WTC11 (cell line): Measurements from ENCODE around the gene IP6K2. TPM values are rescaled to one million over a fixed set of nuclear protein-coding genes. Genes with fewer than 3 reads are reported as not detected.

Experiments
- ARID4B ChIP-seq: sonication (generic); formaldehyde crosslinking; IDR thresholded peaks from 2 replicates; pipeline ENCODE4 v1.8.0; 2023; ENCODE audit warnings: missing genetic modification reagents, mild to moderate bottlenecking, borderline replicate concordance
- ELF4 ChIP-seq: sonication (generic); formaldehyde crosslinking; IDR thresholded peaks from 2 replicates; pipeline ENCODE4 v1.8.1; 2022; ENCODE audit warnings: low read depth, mild to moderate bottlenecking, moderate library complexity, missing genetic modification reagents
- GRHL2 ChIP-seq: fragments of 250-450 bp; sonication (Bioruptor Pico); IDR thresholded peaks from 2 replicates; pipeline ENCODE4 v1.8.0; 2022; ENCODE audit warnings: mild to moderate bottlenecking, moderate library complexity; ENCODE audit not compliant: insufficient replicate concordance, severe bottlenecking
- IRF1 ChIP-seq: sonication (generic); formaldehyde crosslinking; IDR thresholded peaks from 2 replicates; pipeline ENCODE4 v1.8.0; 2023; ENCODE audit warnings: missing genetic modification reagents
- PRRX2 ChIP-seq: fragments of 250-450 bp; sonication (Bioruptor Pico); IDR thresholded peaks from 2 replicates; pipeline ENCODE4 v1.8.0; 2021; ENCODE audit warnings: mild to moderate bottlenecking
- SMAD4 ChIP-seq: sonication (generic); formaldehyde crosslinking; IDR thresholded peaks from 2 replicates; pipeline ENCODE4 v1.8.0; 2022; ENCODE audit warnings: mild to moderate bottlenecking, missing genetic modification reagents
- SOX15 ChIP-seq: fragments of 250-450 bp; sonication (Bioruptor Pico); IDR thresholded peaks from 2 replicates; pipeline ENCODE4 v1.9.0; 2021; ENCODE audit warnings: mild to moderate bottlenecking
- TCF7 ChIP-seq: sonication (generic); formaldehyde crosslinking; IDR thresholded peaks from 2 replicates; pipeline ENCODE4 v1.8.0; 2022; ENCODE audit warnings: mild to moderate bottlenecking, low read depth, missing genetic modification reagents, moderate library complexity
- USF2 ChIP-seq: sonication (generic); formaldehyde crosslinking; IDR thresholded peaks from 2 replicates; pipeline ENCODE4 v1.8.1; 2023; ENCODE audit warnings: mild to moderate bottlenecking, missing genetic modification reagents, moderate library complexity
- ZNF219 ChIP-seq: sonication (generic); formaldehyde crosslinking; IDR thresholded peaks from 2 replicates; pipeline ENCODE4 v1.8.0; 2023; ENCODE audit warnings: missing genetic modification reagents, mild to moderate bottlenecking, borderline replicate concordance
- ZNF232 ChIP-seq: sonication (generic); formaldehyde crosslinking; IDR thresholded peaks from 2 replicates; pipeline ENCODE4 v1.8.0; 2022; ENCODE audit warnings: mild to moderate bottlenecking, missing genetic modification reagents
- ZNF281 ChIP-seq: sonication (generic); formaldehyde crosslinking; IDR thresholded peaks from 2 replicates; pipeline ENCODE4 v1.8.0; 2023; ENCODE audit warnings: mild to moderate bottlenecking, missing genetic modification reagents
- ZNF317 ChIP-seq: sonication (generic); formaldehyde crosslinking; IDR thresholded peaks from 2 replicates; pipeline ENCODE4 v1.8.1; 2023; ENCODE audit warnings: low read depth, mild to moderate bottlenecking, moderate library complexity, missing genetic modification reagents, borderline replicate concordance
- ZSCAN18 ChIP-seq: fragments of 250-450 bp; sonication (Bioruptor Pico); IDR thresholded peaks from 2 replicates; pipeline ENCODE4 v2.1.2; 2022; ENCODE audit warnings: mild to moderate bottlenecking, moderate library complexity
- total RNA-seq: library from RNA; stranded (reverse); gene quantifications from 3 replicates; pipeline ENCODE4 v1.2.3, GENCODE V29; 2021
- TF ChIP-seq, protein P1 (sequence below): sonication (generic); formaldehyde crosslinking; IDR thresholded peaks from 2 replicates; pipeline ENCODE4 v1.8.1; 2022; ENCODE audit warnings: mild to moderate bottlenecking, moderate library complexity, missing genetic modification reagents
- TF ChIP-seq, protein P2 (sequence below): sonication (generic); formaldehyde crosslinking; IDR thresholded peaks from 2 replicates; pipeline ENCODE4 v1.8.1; 2022; ENCODE audit warnings: low read depth, missing genetic modification reagents, borderline replicate concordance
- TF ChIP-seq, protein P3 (sequence below): fragments of 250-450 bp; sonication (Bioruptor Pico); IDR thresholded peaks from 2 replicates; pipeline ENCODE4 v1.8.0; 2021; ENCODE audit warnings: mild to moderate bottlenecking
- TF ChIP-seq, protein P4 (sequence below): sonication (generic); formaldehyde crosslinking; IDR thresholded peaks from 2 replicates; pipeline ENCODE4 v1.8.0; 2022; ENCODE audit warnings: mild to moderate bottlenecking, missing genetic modification reagents
- TF ChIP-seq, protein P5 (sequence below): fragments of 200-600 bp; IDR thresholded peaks from 2 replicates; pipeline ENCODE4 v1.8.0; 2022; ENCODE audit warnings: antibody characterized with exemption

The IP6K2 gene
- total RNA-seq, 1 experiment from 2014 or later: 123 TPM

- TF ChIP-seq TCF7 (CRISPR knock-in tag): peak; percentile 84; the same call in 1 of the 2 replicates
- TF ChIP-seq, protein P1, sequence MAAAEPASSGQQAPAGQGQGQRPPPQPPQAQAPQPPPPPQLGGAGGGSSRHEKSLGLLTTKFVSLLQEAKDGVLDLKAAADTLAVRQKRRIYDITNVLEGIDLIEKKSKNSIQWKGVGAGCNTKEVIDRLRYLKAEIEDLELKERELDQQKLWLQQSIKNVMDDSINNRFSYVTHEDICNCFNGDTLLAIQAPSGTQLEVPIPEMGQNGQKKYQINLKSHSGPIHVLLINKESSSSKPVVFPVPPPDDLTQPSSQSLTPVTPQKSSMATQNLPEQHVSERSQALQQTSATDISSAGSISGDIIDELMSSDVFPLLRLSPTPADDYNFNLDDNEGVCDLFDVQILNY (CRISPR knock-in tag): peak; percentile 85
- no peak for TF ChIP-seq ELF4 (CRISPR knock-in tag)
- no peak for TF ChIP-seq ZNF219
- TF ChIP-seq, protein P2, sequence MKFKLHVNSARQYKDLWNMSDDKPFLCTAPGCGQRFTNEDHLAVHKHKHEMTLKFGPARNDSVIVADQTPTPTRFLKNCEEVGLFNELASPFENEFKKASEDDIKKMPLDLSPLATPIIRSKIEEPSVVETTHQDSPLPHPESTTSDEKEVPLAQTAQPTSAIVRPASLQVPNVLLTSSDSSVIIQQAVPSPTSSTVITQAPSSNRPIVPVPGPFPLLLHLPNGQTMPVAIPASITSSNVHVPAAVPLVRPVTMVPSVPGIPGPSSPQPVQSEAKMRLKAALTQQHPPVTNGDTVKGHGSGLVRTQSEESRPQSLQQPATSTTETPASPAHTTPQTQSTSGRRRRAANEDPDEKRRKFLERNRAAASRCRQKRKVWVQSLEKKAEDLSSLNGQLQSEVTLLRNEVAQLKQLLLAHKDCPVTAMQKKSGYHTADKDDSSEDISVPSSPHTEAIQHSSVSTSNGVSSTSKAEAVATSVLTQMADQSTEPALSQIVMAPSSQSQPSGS (CRISPR knock-in tag): peak; percentile 84; the same call in 1 of the 2 replicates
- no peak for TF ChIP-seq ZSCAN18 (CRISPR knock-in tag)
- TF ChIP-seq ZNF232 (CRISPR knock-in tag): peak; percentile 92
- TF ChIP-seq PRRX2: no peak; the same call in 1 of the 2 replicates
- TF ChIP-seq, protein P3, sequence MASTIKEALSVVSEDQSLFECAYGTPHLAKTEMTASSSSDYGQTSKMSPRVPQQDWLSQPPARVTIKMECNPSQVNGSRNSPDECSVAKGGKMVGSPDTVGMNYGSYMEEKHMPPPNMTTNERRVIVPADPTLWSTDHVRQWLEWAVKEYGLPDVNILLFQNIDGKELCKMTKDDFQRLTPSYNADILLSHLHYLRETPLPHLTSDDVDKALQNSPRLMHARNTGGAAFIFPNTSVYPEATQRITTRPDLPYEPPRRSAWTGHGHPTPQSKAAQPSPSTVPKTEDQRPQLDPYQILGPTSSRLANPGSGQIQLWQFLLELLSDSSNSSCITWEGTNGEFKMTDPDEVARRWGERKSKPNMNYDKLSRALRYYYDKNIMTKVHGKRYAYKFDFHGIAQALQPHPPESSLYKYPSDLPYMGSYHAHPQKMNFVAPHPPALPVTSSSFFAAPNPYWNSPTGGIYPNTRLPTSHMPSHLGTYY (CRISPR knock-in tag): no peak; the same call in 1 of the 2 replicates
- TF ChIP-seq ZNF281: peak; percentile 86
- no peak for TF ChIP-seq SMAD4 (CRISPR knock-in tag)
- TF ChIP-seq, protein P4, sequence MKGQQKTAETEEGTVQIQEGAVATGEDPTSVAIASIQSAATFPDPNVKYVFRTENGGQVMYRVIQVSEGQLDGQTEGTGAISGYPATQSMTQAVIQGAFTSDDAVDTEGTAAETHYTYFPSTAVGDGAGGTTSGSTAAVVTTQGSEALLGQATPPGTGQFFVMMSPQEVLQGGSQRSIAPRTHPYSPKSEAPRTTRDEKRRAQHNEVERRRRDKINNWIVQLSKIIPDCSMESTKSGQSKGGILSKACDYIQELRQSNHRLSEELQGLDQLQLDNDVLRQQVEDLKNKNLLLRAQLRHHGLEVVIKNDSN (CRISPR knock-in tag): peak; percentile 80
- TF ChIP-seq GRHL2 (CRISPR knock-in tag): no peak
- no peak for TF ChIP-seq SOX15 (CRISPR knock-in tag)
- TF ChIP-seq USF2: peak; percentile 73
- TF ChIP-seq ZNF317 (CRISPR knock-in tag): no peak
- peak; percentile 38; the same call in 1 of the 2 replicates for TF ChIP-seq ARID4B (CRISPR knock-in tag)
- TF ChIP-seq, protein P5, sequence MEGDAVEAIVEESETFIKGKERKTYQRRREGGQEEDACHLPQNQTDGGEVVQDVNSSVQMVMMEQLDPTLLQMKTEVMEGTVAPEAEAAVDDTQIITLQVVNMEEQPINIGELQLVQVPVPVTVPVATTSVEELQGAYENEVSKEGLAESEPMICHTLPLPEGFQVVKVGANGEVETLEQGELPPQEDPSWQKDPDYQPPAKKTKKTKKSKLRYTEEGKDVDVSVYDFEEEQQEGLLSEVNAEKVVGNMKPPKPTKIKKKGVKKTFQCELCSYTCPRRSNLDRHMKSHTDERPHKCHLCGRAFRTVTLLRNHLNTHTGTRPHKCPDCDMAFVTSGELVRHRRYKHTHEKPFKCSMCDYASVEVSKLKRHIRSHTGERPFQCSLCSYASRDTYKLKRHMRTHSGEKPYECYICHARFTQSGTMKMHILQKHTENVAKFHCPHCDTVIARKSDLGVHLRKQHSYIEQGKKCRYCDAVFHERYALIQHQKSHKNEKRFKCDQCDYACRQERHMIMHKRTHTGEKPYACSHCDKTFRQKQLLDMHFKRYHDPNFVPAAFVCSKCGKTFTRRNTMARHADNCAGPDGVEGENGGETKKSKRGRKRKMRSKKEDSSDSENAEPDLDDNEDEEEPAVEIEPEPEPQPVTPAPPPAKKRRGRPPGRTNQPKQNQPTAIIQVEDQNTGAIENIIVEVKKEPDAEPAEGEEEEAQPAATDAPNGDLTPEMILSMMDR: peak; percentile 64; the same call in 1 of the 2 replicates
- peak; percentile 67; the same call in 1 of the 2 replicates for TF ChIP-seq IRF1 (CRISPR knock-in tag)
These were observed 53.3 kb downstream of the IP6K2 start (continued) for GRCh38 chr3:48663489-48664312.
